AML-193 (cell line): ENCODE results near the gene CEL.
A peak's percentile ranks its signal among the peaks of the same experiment; 100 is the strongest.

Experiments used
- DNase-seq, 2 experiments: peaks; one replicate each; lab custom pipeline; 2025; lab: John Stamatoyannopoulos, UW

CEL gene

GRCh38 chr9:133103987-133104505 lies 42.3 kb downstream of the CEL start:
- no peak for DNase-seq

GRCh38 chr9:133104718-133105460 lies 43.1 kb downstream of the CEL start:
- no peak for DNase-seq

- no peak for DNase-seq
Measured at GRCh38 chr9:133105461-133105770, 43.6 kb downstream of the CEL start.

- no peak for DNase-seq
Measured at GRCh38 chr9:133106511-133107244, 44.9 kb downstream of the CEL start.

GRCh38 chr9:133107245-133107722 lies 45.5 kb downstream of the CEL start:
- DNase-seq: no peak

- no peak for DNase-seq
Measured at GRCh38 chr9:133107961-133108793, 46.4 kb downstream of the CEL start.

GRCh38 chr9:133108794-133109641 lies 47.2 kb downstream of the CEL start:
- no peak for DNase-seq

- no peak for DNase-seq
Measured at GRCh38 chr9:133109931-133110650, 48.3 kb downstream of the CEL start.

GRCh38 chr9:133111808-133112662 lies 50.3 kb downstream of the CEL start:
- DNase-seq: no peak

- peak; percentile 85 to 94 for DNase-seq
Measured at GRCh38 chr9:133112663-133113026, 50.9 kb downstream of the CEL start.

GRCh38 chr9:133113163-133113948 lies 51.6 kb downstream of the CEL start:
- peak in 1 of 2 experiments; percentile 14 for DNase-seq

- no peak for DNase-seq
Measured at GRCh38 chr9:133113949-133114885, 52.4 kb downstream of the CEL start.

- DNase-seq: no peak
Measured at GRCh38 chr9:133114886-133115603, 53.3 kb downstream of the CEL start.

GRCh38 chr9:133115604-133116345 lies 54.0 kb downstream of the CEL start:
- DNase-seq: no peak

- DNase-seq: no peak
Measured at GRCh38 chr9:133116346-133117231, 54.8 kb downstream of the CEL start.
